ENCODE results near the gene FLVCR2. TPM values are rescaled to one million over a fixed set of nuclear protein-coding genes. Genes with fewer than 3 reads are reported as not detected.

FLVCR2 gene
- total RNA-seq, 1 donor from 2014 or later, result 50.6 TPM

DNA sequence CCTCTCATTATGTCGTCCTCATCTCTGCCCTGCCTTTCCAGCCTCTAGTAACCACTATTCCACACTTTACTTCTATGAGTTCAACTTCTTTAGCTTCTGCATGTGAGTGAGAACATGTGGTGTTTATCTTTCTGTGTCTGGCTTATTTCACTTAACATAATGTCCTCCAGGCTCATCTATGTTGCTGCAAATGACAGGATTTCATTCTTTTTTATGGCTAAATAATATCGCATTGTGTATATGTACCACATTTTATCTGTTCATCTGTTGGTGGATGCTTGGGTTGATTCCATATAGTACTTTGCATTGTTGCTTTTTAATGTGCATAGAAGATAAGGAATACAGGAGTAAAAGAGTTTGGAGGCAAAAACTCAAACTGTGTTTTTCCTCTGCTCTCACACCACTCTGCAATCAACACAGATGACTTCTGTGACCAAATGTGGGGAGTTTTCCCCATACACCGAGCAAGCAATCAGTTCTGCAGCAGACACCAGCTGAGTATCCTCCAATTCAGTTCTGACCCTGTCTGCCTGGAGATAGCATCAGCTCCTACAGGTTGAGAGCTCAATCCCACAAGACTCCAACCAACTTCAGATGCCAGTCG is 24.6 kb upstream of the FLVCR2 start:
- Mint-ChIP-seq H3K4me3 (ENCODE audit: unreplicated experiment) (no peak overlapping the region), H3K27ac (ENCODE audit: unreplicated experiment) (no peak overlapping the region), H3K9me3 (ENCODE audit: unreplicated experiment) (no peaks in the 10 kb centered on the region), H3K4me1 (ENCODE audit: unreplicated experiment) (no peaks in the 10 kb centered on the region), H3K27me3 (ENCODE audit: unreplicated experiment) (peaks cover 2% of the 10 kb centered on the region), H3K36me3 (ENCODE audit: low read depth, unreplicated experiment) (no peaks in the 10 kb centered on the region)
- DNase-seq (ENCODE audit: low spot score), result no peak
- TF ChIP-seq CTCF (IDR thresholded peaks at IDR 0.05; ENCODE audit: unreplicated experiment), result no peak

DNA sequence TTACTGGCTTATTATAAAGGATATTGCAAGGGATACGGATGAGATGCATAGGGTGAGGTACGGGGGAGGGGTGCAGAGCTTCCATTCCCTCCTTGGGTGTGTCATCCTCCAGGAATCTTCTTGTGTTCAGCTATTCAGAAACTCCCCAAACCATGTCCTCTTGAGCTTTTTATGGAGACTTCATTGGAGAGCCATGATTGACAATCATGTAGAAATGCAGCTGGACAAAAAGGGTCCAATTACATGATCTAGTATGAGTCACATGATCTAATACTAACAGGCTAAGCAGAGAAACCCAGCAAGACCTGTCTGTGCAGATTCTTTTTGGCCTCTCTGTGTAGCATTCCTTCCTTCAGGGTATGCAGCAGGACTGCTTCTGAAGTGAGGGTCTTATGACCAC is 23.9 kb upstream of the FLVCR2 start:
- H3K4me1 Mint-ChIP-seq (ENCODE audit: unreplicated experiment), result no peaks in the 10 kb centered on the region
- no peak overlapping the region for H3K4me3 Mint-ChIP-seq (ENCODE audit: unreplicated experiment)
- no peak overlapping the region for H3K27ac Mint-ChIP-seq (ENCODE audit: unreplicated experiment)

GRCh38 chr14:75558440-75558839 is 20.0 kb upstream of the FLVCR2 start:
- Mint-ChIP-seq H3K4me3 (ENCODE audit: unreplicated experiment) (no peak overlapping the region), H3K27me3 (ENCODE audit: unreplicated experiment) (peaks cover 3% of the 10 kb centered on the region), H3K36me3 (ENCODE audit: low read depth, unreplicated experiment) (no peaks in the 10 kb centered on the region), H3K27ac (ENCODE audit: unreplicated experiment) (no peak overlapping the region), H3K9me3 (ENCODE audit: unreplicated experiment) (no peaks in the 10 kb centered on the region), H3K4me1 (ENCODE audit: unreplicated experiment) (no peaks in the 10 kb centered on the region)
- no peak for TF ChIP-seq CTCF (IDR thresholded peaks at IDR 0.05; ENCODE audit: unreplicated experiment)
- no peak for DNase-seq (ENCODE audit: low spot score)

More for the DNA sequence above, 23.9 kb upstream of the FLVCR2 start:
- no peak for DNase-seq (ENCODE audit: low spot score)
- H3K36me3 Mint-ChIP-seq (ENCODE audit: low read depth, unreplicated experiment), result no peaks in the 10 kb centered on the region
- H3K27me3 Mint-ChIP-seq (ENCODE audit: unreplicated experiment), result no peaks in the 10 kb centered on the region
- no peak for TF ChIP-seq CTCF (IDR thresholded peaks at IDR 0.05; ENCODE audit: unreplicated experiment)
- H3K9me3 Mint-ChIP-seq (ENCODE audit: unreplicated experiment), result no peaks in the 10 kb centered on the region

GRCh38 chr14:75559045-75559444 is 19.4 kb upstream of the FLVCR2 start:
- Mint-ChIP-seq H3K4me1 (ENCODE audit: unreplicated experiment) (no peaks in the 10 kb centered on the region), H3K27me3 (ENCODE audit: unreplicated experiment) (peaks cover 3% of the 10 kb centered on the region), H3K36me3 (ENCODE audit: low read depth, unreplicated experiment) (no peaks in the 10 kb centered on the region), H3K4me3 (ENCODE audit: unreplicated experiment) (no peak overlapping the region), H3K9me3 (ENCODE audit: unreplicated experiment) (no peaks in the 10 kb centered on the region), H3K27ac (ENCODE audit: unreplicated experiment) (no peak overlapping the region)
- TF ChIP-seq CTCF (IDR thresholded peaks at IDR 0.05; ENCODE audit: unreplicated experiment), result no peak
- no peak for DNase-seq (ENCODE audit: low spot score)

DNA sequence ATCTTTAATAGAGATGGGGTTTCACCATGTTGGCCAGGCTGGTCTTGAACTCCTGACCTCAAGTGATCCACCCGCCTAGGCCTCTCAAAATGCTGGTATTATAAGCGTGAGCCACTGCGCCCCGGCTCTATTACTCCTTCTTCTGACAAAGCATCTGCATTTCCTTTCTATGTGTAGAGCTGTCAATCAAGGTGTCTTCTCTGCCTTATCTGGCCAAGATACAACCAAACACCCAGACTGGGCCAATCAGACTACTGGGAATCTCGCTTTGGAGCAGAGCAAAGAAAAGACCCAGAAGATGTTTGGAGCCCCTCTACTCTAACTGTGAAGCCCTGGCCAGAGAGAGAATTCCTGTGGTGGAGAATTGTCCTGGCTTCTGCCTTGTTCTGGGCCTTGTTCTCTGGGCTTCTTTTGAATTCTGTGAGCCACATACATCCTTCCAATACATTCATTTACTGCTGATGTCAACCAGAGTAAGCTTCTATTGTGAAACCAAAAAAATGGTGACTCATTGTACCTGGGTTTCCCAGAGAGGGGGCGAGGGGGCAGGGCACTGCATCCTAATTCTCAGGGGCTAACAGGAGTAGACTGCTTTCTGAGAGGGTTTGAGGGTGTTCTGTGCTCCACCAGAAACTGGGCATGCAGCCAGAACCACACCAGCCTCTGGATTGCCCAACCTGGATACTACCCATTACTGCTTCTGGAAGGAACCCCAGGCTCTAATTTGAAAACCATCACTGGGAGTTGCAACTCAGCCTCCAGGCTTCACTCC is 18.8 kb upstream of the FLVCR2 start:
- peaks cover 3% of the 10 kb centered on the region for H3K27me3 Mint-ChIP-seq (ENCODE audit: unreplicated experiment)
- H3K27ac Mint-ChIP-seq (ENCODE audit: unreplicated experiment), result no peak overlapping the region
- H3K4me1 Mint-ChIP-seq (ENCODE audit: unreplicated experiment), result no peaks in the 10 kb centered on the region
- no peaks in the 10 kb centered on the region for H3K9me3 Mint-ChIP-seq (ENCODE audit: unreplicated experiment)
- no peak overlapping the region for H3K4me3 Mint-ChIP-seq (ENCODE audit: unreplicated experiment)
- H3K36me3 Mint-ChIP-seq (ENCODE audit: low read depth, unreplicated experiment), result peaks cover under 1% of the 10 kb centered on the region
- TF ChIP-seq CTCF (IDR thresholded peaks at IDR 0.05; ENCODE audit: unreplicated experiment), result no peak
- DNase-seq (ENCODE audit: low spot score), result no peak
